RKO (cell line): ENCODE data around the gene ACADL.

Experiments used
- DNase-seq: peaks from one replicate; pipeline ENCODE4 v3.0.0-alpha.2; 2016; ENCODE audit warnings: low spot score

The ACADL gene

DNA sequence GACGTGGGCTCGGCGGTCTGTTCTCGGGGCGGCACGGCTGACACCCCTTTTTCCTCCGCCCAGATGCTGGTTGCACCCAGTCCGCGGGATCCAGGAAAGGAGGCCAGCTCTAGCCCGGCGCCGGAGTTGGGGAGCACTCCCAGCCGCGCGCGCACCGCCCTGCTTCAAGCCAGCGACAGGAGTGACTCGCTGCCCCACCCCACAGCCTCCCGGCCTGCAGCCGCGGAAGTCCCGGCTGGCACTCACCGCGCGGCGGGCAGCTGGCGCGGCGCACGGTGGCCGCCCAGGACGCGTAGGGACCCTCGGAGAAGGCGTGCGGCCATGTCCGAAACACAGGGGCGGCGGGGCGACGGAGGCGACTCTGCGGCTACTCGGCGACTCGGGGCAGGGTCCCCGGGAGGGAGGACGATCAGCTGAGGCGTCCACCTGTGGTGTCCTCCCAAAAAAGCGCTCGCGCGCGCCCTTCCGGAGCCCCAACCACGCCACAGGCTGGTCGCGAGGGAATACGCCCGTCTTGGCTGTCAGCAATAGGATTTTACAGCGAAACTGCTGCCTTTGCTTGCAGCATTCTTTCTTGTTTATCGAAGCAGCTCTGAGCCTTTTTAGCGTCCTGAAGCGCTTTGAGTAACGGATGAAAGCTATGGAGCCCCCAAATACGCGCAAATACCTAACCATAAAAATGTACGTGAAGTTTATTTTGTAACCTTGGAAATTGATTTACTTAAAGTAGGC lies at the start of gene ACADL:
TSS of gene ACADL (minus strand) at position 507 of the 732 bp plus-strand sequence. CDS start at position 323, 184 bp downstream.
- no peak for DNase-seq

GRCh38 chr2:210271300-210271699 lies 46.1 kb upstream of the ACADL start:
- no peak for DNase-seq

GRCh38 chr2:210269148-210269547 lies 43.9 kb upstream of the ACADL start:
- DNase-seq = no peak

- DNase-seq = no peak
Observed at GRCh38 chr2:210268281-210268680, 43.0 kb upstream of the ACADL start.

GRCh38 chr2:210267698-210268097 lies 42.5 kb upstream of the ACADL start:
- no peak for DNase-seq

- no peak for DNase-seq
Observed at GRCh38 chr2:210264282-210264681, 39.0 kb upstream of the ACADL start.

- no peak for DNase-seq
Observed at GRCh38 chr2:210263841-210264240, 38.6 kb upstream of the ACADL start.

DNA sequence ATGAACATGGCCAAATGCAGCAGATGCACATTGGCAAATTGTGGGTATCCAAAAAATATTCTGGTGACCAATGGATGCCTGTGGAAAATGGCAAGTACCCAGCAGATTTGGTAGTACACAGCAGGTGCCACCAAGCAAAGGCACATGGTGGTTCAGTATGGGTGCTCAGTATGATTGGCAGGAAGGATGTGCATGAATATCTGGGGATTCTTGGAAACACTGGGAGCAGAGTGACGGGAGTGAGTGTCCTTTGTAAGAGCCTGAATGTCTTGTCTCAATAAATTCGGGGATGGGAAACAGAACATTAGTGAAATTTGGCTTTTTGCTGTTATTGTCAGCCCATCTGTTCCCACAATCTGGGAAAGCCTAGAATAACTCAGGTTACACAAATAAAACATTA lies 36.8 kb upstream of the ACADL start:
- DNase-seq = no peak

DNA sequence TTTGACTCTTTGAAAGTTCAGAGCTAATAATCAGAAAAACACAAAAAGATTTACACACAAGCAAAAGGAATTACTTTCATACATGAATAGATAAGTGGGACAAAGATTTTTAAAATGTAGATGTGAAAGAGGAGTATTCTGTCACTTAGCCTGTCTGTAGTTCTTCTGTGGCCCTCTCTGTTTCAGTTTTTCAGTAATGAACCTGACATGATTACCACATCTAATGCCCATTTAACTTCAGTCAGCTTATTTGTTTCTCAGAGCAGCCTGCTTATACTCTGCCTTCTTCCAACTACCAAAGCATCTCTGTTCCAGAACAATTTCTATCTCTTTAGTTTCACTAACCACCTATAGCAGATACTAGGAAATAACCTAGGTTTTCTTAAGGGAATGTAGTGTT lies 34.4 kb upstream of the ACADL start:
- no peak for DNase-seq

DNA sequence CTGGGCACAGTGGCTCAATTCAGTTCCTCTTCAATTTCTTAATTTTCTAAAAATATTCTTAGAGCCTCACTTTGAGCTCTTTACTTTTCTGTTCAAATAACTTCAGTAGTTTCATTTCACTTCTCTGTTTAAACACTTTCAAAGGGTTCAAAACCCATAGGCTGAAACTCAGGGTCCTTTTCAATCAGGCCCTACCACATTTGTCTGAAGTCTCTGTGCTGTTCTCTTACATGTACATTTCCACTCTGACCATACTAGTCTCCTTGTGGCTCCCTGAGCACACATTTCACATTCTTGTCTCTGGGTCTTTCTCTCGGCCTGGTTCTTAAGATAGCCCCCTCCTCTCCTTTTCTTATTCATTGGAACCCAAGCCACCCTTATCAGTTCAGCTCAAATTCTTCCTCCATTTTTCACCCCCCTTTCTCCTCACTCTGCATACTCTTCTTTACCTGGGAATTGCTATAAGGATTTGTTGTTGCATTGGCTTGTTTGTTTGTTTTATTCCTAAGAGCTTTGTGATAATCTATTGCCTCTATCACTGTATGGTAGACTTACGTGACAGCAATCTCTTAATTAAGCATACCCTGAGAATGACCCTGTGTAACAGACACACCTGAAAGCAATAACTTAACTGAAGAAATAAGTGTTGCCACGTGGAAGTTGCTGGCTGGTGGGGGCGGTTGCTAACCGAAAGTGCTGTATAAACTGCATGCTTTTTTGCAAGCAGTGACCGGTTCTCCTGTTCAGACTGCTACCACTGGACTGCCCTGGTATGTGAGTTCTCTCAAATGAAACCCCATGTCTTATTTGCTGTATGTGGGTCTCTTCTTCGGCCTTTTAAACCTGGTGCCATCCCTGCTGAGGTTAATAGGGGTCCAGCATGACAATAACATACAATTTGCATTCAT lies 27.7 kb upstream of the ACADL start:
- no peak for DNase-seq

DNA sequence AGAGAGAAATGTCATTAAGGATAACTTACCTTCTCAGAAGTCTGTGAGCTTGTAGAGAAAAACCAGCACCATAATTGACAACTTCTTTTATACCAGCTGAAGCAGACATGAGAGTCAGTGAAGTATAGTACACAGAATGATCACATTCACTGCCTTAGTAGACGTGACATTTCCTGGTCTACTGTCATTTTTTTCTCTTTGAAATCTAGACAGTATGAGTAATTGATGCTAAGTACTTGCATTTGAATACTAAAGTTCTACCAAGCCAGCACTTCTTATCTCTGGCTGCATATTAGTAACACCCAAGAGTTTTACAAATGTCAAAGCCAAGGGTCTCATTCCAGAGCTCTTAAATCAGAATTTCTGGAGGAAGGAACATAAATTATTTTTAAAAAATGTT lies 25.4 kb upstream of the ACADL start:
- DNase-seq = no peak

GRCh38 chr2:210233487-210233886 lies 8.2 kb upstream of the ACADL start:
- DNase-seq = no peak

DNA sequence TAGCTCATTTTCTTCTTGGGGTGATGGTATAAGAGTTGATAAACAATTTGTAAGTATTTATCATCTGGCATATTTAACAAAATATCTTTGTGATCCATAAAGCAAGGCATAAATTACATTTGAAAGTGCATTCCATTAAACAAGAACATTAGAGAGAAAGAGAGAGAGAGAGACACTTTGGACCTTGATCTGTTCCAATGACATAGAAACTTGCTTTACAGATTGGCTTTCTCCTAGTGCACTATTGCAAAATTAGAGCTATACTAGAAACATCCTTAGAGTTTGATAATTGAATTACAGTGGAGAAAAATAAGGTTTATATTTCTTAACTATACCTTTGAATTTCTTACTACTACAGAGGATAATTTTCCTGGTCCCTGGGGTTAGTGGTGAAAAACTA lies 5.7 kb upstream of the ACADL start:
- DNase-seq = no peak

DNA sequence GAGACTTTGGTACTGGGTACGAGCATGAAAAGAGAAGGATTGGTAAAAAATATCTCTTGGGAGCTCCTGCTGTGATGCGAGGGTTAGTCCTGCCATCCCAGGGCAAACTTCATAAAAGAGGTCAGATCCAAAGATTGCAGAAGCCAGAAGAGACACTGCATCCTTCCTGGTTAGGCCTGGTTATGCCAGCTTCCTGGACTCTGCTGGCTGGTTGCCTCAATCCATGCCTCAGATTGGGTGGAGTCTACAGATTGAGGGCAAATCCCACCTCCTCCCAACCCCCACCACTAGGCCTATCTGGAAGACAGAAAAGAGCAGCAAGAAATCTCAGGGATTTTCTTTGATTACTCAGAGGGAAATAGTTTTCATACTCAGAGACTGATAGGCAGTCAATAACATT lies 5.3 kb upstream of the ACADL start:
- no peak for DNase-seq

GRCh38 chr2:210228586-210228985 lies 3.3 kb upstream of the ACADL start:
- DNase-seq = no peak

DNA sequence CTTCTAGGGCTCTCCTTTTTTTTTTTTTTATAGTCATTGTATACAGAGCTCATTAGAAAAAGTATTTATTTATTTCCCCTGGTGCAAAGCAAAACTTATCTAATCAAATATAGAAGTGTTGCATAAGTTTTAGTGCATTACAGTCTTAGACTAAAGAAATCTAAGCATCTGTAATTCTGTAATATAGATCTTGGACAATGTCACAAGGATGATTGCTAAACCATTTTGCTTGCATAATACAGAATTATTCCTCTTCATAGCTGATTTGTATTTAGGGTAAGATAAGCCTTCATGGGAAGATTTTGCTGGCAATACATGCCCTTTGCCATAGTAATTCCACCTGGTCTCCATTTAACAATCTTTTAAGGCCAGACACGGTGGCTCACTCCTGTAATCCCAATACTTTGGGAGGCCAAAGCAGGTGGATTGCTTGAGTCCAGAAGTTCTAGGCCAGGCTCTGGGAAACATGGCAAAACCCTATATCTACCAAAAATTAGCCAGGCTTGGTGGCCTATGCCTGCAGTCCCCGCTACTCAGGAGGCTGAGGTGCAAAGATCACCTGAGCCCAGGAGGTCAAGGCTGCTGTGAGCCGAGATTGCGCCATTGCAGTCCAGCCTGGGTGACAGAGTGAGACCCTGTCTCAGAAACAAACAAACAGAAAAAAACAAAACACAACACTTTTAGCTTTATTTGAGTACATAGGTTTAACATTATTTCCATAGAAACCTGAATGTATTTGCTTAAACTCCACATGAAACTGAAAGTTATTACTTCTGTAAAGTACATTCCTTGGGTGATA lies 2.2 kb upstream of the ACADL start:
- no peak for DNase-seq

DNA sequence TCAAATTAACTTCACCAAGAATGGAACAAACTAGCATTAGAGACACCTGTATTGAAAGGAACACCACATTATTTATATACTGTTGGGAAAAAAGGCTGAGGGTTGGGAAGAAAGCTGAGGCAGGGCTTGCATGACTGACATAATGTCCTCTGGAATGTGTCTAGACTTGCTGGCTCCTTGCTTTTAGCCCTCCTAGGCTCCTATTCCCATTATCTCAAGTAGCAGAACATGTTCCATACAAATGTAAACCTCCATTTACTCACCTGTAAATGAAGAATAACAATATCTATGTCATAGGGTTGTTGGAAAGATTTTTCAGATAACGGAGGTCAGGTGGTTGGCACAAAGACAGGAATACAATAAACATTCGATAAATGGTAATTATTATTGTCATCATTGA lies 976 bp upstream of the ACADL start:
- no peak for DNase-seq

GRCh38 chr2:210224591-210224940 lies 681 bp downstream of the ACADL start:
- no peak for DNase-seq

- no peak for DNase-seq
Observed at GRCh38 chr2:210215120-210215519, 10.1 kb downstream of the ACADL start.

DNA sequence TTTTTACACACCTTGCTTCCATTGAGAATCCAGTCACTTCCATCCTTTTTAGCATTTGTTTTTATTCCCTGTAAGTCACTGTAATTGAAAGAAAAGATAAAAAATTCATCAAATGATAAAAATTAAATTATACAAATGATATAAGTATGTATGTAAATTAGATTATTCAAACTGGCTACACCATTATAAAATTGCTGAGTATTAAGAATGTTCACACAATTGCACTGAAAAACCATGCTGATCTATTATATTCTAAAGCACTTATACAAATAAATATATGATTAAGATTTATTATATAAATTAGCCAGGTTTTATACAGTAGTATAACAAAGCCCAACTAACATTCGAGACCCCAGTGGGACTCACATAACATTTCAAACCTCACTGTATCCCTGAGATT lies 15.1 kb downstream of the ACADL start:
- DNase-seq = no peak

DNA sequence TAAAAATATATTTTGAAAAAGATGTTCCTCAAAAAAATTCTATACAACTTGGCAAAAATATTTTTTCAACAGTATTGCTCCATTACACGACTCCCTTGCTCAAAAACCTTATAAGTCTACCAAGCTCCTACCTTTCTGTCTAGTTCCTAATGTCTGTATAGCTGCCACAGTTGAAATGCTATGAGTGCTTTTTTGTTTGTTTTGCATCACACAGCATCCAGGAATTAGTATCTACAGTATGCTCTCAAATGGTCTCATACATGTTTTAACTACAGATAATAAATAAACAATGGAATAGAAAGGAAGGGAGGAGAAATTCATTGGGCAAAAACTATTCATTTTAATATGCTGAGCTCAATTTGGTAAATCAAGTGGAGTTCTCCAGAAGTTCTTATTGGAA lies 17.3 kb downstream of the ACADL start:
- no peak for DNase-seq

DNA sequence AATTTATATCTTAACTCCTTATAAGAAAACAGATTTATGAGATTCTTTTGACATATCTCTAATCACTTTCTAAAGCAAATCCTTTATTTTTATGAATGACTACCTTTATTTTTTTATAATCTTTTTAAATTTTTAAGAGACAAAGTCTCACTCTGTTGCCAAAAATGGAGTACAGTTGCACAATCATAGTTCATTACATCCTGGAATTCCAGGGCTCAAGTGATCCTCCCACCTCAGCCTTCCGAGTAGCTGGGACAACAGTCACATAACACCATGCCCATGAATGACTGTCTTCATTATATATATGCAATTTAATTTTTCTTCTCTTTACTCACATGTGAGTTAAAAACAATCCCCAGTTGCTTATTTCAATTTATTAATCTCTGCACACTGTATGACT lies 21.7 kb downstream of the ACADL start:
- DNase-seq = no peak

- DNase-seq = no peak
Observed at GRCh38 chr2:210203147-210203546, 22.1 kb downstream of the ACADL start.
